GM21576 (cell line): ENCODE data around the gene OSBPL8.

Experiments
- ATAC-seq: cut with Tn5 transposase; IDR thresholded peaks from one replicate; pipeline ENCODE4 v1.9.1; 2021; ENCODE audit warnings: mild to moderate bottlenecking, moderate library complexity; ENCODE audit not compliant: unreplicated experiment

OSBPL8 gene

GRCh38 chr12:76471579-76471978, 88.0 kb downstream of the OSBPL8 start:
- no peak for ATAC-seq

- peak; percentile 95 for ATAC-seq
These were observed 89.3 kb downstream of the OSBPL8 start for GRCh38 chr12:76470028-76470939.

- ATAC-seq: no peak
These were observed 94.9 kb downstream of the OSBPL8 start for GRCh38 chr12:76464631-76465166.

GRCh38 chr12:76462668-76463224, 96.8 kb downstream of the OSBPL8 start:
- ATAC-seq: no peak

GRCh38 chr12:76460807-76461206, 98.8 kb downstream of the OSBPL8 start:
- ATAC-seq: no peak

GRCh38 chr12:76457818-76458217, 101.8 kb downstream of the OSBPL8 start:
- no peak for ATAC-seq

- ATAC-seq: no peak
These were observed 102.6 kb downstream of the OSBPL8 start for GRCh38 chr12:76457010-76457409.

GRCh38 chr12:76455582-76456345, 103.8 kb downstream of the OSBPL8 start:
- ATAC-seq: peak; percentile 93

- ATAC-seq: no peak
These were observed 108.0 kb downstream of the OSBPL8 start for GRCh38 chr12:76451528-76451927.

- no peak for ATAC-seq
These were observed 108.9 kb downstream of the OSBPL8 start for GRCh38 chr12:76450690-76451089.

- no peak for ATAC-seq
These were observed 109.6 kb downstream of the OSBPL8 start for GRCh38 chr12:76449993-76450392.

- no peak for ATAC-seq
These were observed 110.0 kb downstream of the OSBPL8 start for GRCh38 chr12:76449583-76449982.

- ATAC-seq: no peak
These were observed 110.6 kb downstream of the OSBPL8 start for GRCh38 chr12:76449016-76449415.

GRCh38 chr12:76446090-76446489, 113.5 kb downstream of the OSBPL8 start:
- ATAC-seq: no peak

GRCh38 chr12:76445462-76445861, 114.1 kb downstream of the OSBPL8 start:
- no peak for ATAC-seq

- ATAC-seq: no peak
These were observed 115.1 kb downstream of the OSBPL8 start for GRCh38 chr12:76444408-76444984.

GRCh38 chr12:76441016-76441415, 118.6 kb downstream of the OSBPL8 start:
- ATAC-seq: no peak

GRCh38 chr12:76432733-76433132, 126.8 kb downstream of the OSBPL8 start:
- ATAC-seq: no peak

- ATAC-seq: no peak
These were observed 131.5 kb downstream of the OSBPL8 start for GRCh38 chr12:76428117-76428516.

- no peak for ATAC-seq
These were observed 133.4 kb downstream of the OSBPL8 start for GRCh38 chr12:76426160-76426559.

- no peak for ATAC-seq
These were observed 134.6 kb downstream of the OSBPL8 start for GRCh38 chr12:76424941-76425340.
